Rectal smooth muscle tissue (tissue), 1 donor: ENCODE data around the gene ATP5PO.

ENCODE experiments used
- H3K27ac ChIP-seq: one replicate; pipeline ENCODE4 v1.7.0; 2013; ENCODE audit warnings: low read depth, low read length, inconsistent platforms
- H3K27me3 ChIP-seq: one replicate; pipeline ENCODE4 v1.7.0; 2013; ENCODE audit warnings: low read length; ENCODE audit not compliant: control insufficient read depth, insufficient read depth
- H3K36me3 ChIP-seq: one replicate; pipeline ENCODE4 v1.7.0; 2013; ENCODE audit warnings: low read length; ENCODE audit not compliant: control insufficient read depth, insufficient read depth
- H3K4me1 ChIP-seq: one replicate; pipeline ENCODE4 v1.7.0; 2013; ENCODE audit warnings: low read length; ENCODE audit not compliant: control insufficient read depth, insufficient read depth
- H3K4me3 ChIP-seq: one replicate; pipeline ENCODE4 v1.7.0; 2013; ENCODE audit warnings: low read length
- H3K9ac ChIP-seq: one replicate; pipeline ENCODE4 v1.7.0; 2013; ENCODE audit warnings: low read length

ATP5PO gene

GRCh38 chr21:33948951-33949444 is 33.4 kb upstream of the ATP5PO start:
- no peaks in the 10 kb centered on the region for H3K27me3 ChIP-seq
- H3K4me3 ChIP-seq, result no peak overlapping the region
- peak overlapping the region; percentile 89 for H3K27ac ChIP-seq
- H3K36me3 ChIP-seq, result no peaks in the 10 kb centered on the region
- peaks cover 16% of the 10 kb centered on the region for H3K4me1 ChIP-seq
- no peak overlapping the region for H3K9ac ChIP-seq

DNA sequence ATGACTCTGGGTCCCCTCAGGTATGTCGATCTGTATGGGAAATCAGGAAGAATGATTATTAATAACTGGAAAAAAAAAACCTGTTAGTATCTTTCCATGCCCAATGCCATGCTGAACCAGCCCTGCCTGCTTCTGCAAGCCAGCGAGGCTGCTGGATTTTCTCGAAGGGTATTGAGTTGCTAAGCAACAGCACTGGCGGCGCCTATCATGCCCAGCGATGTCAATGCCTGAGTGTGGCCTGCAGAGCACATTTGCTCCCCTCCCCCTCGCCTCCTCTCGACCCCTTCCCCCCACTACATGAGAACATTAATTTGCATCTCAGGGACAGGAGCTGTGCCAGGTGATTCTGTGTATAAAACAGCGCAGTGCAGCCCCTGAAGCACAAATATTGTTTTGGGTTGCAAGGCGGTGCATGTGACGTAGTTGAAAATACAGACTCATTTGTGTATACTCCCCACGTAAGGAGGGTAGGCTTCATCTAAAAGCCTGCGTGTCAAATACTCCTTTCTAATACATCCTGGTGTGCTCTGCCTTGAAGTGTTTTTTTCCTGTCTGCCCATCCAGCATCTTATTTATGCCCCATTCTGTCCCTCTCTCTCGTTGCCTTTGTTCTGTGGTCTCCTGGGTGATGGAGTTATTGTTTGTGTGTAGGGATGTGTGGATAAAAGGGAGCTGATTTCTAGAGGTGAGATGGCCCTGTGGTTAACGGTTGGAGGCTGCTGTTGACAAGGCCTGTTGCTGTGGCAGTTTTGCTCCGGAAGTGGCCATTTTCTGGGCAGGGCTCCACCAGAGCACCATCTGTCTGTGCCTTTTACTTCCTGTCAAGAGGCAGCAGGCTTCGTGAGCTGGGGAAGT is 32.7 kb upstream of the ATP5PO start:
- peaks cover 16% of the 10 kb centered on the region for H3K4me1 ChIP-seq
- H3K36me3 ChIP-seq, result no peaks in the 10 kb centered on the region
- no peak overlapping the region for H3K9ac ChIP-seq
- H3K27me3 ChIP-seq, result no peaks in the 10 kb centered on the region
- peak overlapping the region; percentile 53 for H3K4me3 ChIP-seq
- peak overlapping the region; percentile 89 for H3K27ac ChIP-seq

GRCh38 chr21:33947451-33948095 is 32.0 kb upstream of the ATP5PO start:
- H3K4me3 ChIP-seq, result peak overlapping the region; percentile 56
- no peaks in the 10 kb centered on the region for H3K36me3 ChIP-seq
- no peaks in the 10 kb centered on the region for H3K27me3 ChIP-seq
- H3K27ac ChIP-seq, result peak overlapping the region; percentile 89
- H3K4me1 ChIP-seq, result peaks cover 16% of the 10 kb centered on the region
- H3K9ac ChIP-seq, result no peak overlapping the region

DNA sequence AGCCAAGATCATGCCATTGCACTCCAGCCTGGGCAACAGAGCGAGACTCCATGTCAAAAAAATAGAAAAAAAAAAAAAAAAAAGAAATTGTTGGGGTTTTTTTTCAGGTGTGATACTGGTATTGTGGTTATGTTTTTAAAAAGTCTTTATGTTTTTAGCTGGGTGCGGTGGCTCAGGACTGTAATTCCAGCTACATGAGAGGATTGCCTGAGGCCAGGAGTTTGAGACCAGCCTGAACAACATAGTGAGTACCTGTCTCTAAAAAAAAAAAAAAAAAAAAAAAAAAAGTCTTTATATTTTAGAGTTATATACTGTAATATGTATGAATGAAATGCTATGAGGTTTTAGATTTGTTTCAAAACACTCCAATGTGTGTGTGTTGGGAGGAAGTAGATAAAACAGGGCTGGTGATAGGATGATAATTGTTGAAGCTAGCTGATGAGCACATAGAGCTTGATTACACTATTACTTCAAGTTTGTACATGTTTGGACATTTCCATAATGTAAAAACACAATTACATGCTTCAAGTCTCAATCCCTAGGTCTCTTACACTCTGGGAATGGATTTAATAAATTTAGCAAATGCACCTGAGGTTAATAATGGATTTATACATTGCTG is 30.2 kb upstream of the ATP5PO start:
- Histone ChIP-seq H3K36me3 (no peaks in the 10 kb centered on the region), H3K4me1 (peaks cover 23% of the 10 kb centered on the region), H3K4me3 (no peak overlapping the region), H3K27ac (no peak overlapping the region), H3K9ac (no peak overlapping the region), H3K27me3 (no peaks in the 10 kb centered on the region)

DNA sequence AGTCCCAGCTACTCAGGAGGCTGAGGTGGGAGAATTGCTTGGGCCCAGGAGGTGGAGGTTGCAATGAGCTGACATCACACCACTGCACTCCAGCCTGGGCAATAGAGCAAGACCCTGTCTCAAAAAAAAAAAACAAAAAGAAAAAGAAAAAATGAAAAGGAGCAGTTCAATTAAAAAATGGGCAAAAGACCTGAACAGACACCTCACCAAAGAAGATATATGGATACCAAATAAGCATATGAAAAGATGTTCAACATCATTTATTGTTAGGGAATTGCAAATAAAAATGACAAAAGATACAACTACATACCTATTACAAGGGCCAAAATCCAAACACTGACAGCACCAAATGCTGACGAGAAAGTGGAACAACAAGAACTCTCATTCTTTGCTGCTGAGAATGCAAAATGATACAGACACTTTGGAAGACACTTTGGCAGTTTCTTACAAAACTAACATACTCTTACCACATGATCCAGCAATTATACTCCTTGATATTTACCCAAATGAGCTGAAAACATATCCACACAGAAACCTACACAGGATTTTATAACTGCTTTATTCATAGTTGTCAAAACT is 28.7 kb upstream of the ATP5PO start:
- H3K27ac ChIP-seq, result no peak overlapping the region
- H3K4me1 ChIP-seq, result peaks cover 34% of the 10 kb centered on the region

GRCh38 chr21:33943293-33943692 is 27.7 kb upstream of the ATP5PO start:
- Histone ChIP-seq H3K27me3 (no peaks in the 10 kb centered on the region), H3K36me3 (no peaks in the 10 kb centered on the region), H3K27ac (no peak overlapping the region), H3K4me3 (no peak overlapping the region), H3K9ac (no peak overlapping the region), H3K4me1 (peaks cover 32% of the 10 kb centered on the region)

More for the DNA sequence above, 28.7 kb upstream of the ATP5PO start:
- H3K36me3 ChIP-seq, result no peaks in the 10 kb centered on the region
- no peak overlapping the region for H3K4me3 ChIP-seq
- H3K9ac ChIP-seq, result no peak overlapping the region
- no peaks in the 10 kb centered on the region for H3K27me3 ChIP-seq

DNA sequence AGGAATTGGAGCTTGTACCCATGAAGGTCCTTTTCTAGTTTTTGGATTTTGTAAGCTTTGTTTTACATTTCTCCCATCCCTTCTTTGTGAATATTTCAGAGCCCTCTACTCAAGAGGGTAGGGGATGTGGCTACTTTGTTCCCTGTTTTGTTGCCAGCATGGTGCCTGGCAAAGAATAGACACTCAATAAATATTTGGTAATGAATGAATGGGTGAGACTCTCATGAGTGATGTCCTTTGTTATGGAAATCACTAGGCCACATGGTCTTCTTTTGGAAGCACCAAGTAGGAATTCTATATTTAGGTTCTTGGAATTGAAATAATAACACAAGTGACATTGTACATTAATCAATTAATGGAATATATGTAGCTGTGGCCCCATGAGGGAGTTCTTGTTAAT is 26.8 kb upstream of the ATP5PO start:
- H3K9ac ChIP-seq, result no peak overlapping the region
- H3K36me3 ChIP-seq, result no peaks in the 10 kb centered on the region
- peaks cover 28% of the 10 kb centered on the region for H3K4me1 ChIP-seq
- H3K4me3 ChIP-seq, result no peak overlapping the region
- H3K27ac ChIP-seq, result no peak overlapping the region
- no peaks in the 10 kb centered on the region for H3K27me3 ChIP-seq

GRCh38 chr21:33940881-33941245 is 25.3 kb upstream of the ATP5PO start:
- Histone ChIP-seq H3K4me1 (peaks cover 21% of the 10 kb centered on the region), H3K36me3 (no peaks in the 10 kb centered on the region), H3K27ac (peak overlapping the region; percentile 73), H3K27me3 (no peaks in the 10 kb centered on the region), H3K9ac (no peak overlapping the region), H3K4me3 (no peak overlapping the region)

DNA sequence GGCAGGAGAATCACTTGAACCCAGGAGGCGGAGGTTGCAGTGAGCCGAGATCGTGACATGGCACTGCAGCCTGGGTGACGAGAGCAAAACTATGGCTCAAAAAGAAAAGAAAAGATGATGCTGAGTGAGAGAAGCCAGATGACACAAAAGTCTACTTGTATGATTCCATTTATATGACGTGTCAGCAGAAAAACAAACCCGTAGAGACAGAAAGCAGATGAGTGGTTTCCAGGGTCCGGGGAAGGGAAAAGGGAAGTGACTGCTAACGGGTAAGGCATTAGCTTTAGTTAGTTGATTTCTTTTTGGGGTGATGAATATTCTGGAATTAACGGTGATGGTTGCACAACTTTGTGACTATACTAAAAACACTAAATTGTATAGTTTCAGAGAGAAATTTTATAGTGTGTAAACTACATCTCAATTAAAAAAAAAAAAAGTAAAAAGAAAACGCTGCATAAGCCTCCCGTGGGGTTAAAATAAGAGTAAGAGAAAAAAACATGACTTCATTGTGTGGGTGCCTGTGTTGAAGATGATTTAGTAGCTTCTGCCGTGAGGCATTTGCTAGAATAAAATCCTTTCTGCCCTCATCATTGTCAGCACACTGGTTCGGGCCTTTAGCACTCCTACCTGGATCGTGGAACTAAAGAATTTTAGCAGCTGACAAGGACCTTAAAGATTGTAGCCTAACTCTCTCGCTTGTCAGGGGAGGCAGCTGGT is 24.7 kb upstream of the ATP5PO start:
- H3K36me3 ChIP-seq, result no peaks in the 10 kb centered on the region
- H3K4me1 ChIP-seq, result peaks cover 21% of the 10 kb centered on the region
- H3K27me3 ChIP-seq, result no peaks in the 10 kb centered on the region
- no peak overlapping the region for H3K4me3 ChIP-seq
- H3K27ac ChIP-seq, result peak overlapping the region; percentile 73
- H3K9ac ChIP-seq, result no peak overlapping the region

DNA sequence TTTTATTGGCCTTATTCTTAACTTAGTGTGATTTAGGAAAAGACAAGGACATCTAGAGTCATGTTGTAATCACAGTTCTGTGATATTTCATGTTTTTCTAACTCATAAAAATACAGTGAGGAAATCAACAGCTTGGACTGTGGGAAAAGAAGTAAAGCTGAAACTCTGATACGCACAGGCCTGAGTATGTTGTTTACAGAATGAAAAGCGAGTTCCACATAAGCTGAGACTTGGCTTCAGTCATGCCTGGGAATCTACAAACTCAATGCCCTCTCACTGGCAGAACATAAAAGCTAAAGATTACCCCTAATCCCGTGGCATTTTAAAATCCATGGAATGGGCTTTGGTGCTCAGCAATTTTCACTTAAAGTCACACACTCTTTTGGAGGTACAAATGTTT is 23.6 kb upstream of the ATP5PO start:
- peak overlapping the region; percentile 73 for H3K27ac ChIP-seq
- H3K4me3 ChIP-seq, result no peak overlapping the region
- no peak overlapping the region for H3K9ac ChIP-seq
- H3K4me1 ChIP-seq, result peaks cover 21% of the 10 kb centered on the region
- H3K36me3 ChIP-seq, result no peaks in the 10 kb centered on the region
- no peaks in the 10 kb centered on the region for H3K27me3 ChIP-seq

- Histone ChIP-seq H3K27ac (no peak overlapping the region), H3K9ac (no peak overlapping the region)
Measured at GRCh38 chr21:33938381-33938780, 22.8 kb upstream of the ATP5PO start.

DNA sequence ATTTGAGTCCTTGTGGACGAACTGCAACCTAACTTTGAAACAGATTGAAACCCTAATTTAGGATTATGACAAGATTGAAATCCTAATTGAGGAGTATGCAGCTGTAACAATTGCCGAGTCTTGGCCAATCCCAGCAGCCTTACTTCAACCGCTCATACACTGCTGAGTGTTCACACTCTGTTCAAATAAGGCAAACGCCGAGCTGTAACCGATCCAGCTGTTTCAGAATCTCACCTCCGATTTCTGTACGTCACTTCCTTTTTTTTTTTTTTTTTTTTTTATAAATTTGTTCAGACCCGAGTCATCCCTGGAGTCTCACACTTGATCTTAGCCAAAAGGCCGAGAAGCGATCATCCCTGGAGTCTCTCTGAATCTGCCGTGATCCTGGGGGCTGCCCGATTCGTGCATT is 22.3 kb upstream of the ATP5PO start:
- Histone ChIP-seq H3K27ac (no peak overlapping the region), H3K9ac (no peak overlapping the region), H3K27me3 (no peaks in the 10 kb centered on the region), H3K4me1 (peaks cover 21% of the 10 kb centered on the region), H3K36me3 (no peaks in the 10 kb centered on the region), H3K4me3 (no peak overlapping the region)

More at GRCh38 chr21:33938381-33938780, 22.8 kb upstream of the ATP5PO start:
- H3K36me3 ChIP-seq, result no peaks in the 10 kb centered on the region
- no peak overlapping the region for H3K4me3 ChIP-seq
- no peaks in the 10 kb centered on the region for H3K27me3 ChIP-seq
- H3K4me1 ChIP-seq, result peaks cover 21% of the 10 kb centered on the region
